ENCODE data around the gene ACOX2.

Gene ACOX2

GRCh38 chr3:58566398-58567250 lies 29.6 kb upstream of the ACOX2 start:
- DNase-seq, result no peak

- DNase-seq, result no peak
Measured at GRCh38 chr3:58565621-58566397, 28.8 kb upstream of the ACOX2 start.

- DNase-seq, result peak; percentile 79
Measured at GRCh38 chr3:58564456-58565160, 27.6 kb upstream of the ACOX2 start.

- no peak for DNase-seq
Measured at GRCh38 chr3:58564054-58564453, 27.1 kb upstream of the ACOX2 start.

- peak; percentile 36 for DNase-seq
Measured at GRCh38 chr3:58563386-58564035, 26.5 kb upstream of the ACOX2 start.

- no peak for DNase-seq
Measured at GRCh38 chr3:58562498-58562897, 25.5 kb upstream of the ACOX2 start.

- peak; percentile 96 for DNase-seq
Measured at GRCh38 chr3:58560771-58561311, 23.9 kb upstream of the ACOX2 start.

GRCh38 chr3:58559586-58559985 lies 22.6 kb upstream of the ACOX2 start:
- DNase-seq, result no peak

GRCh38 chr3:58557491-58557890 lies 20.5 kb upstream of the ACOX2 start:
- no peak for DNase-seq

GRCh38 chr3:58556761-58557221 lies 19.8 kb upstream of the ACOX2 start:
- no peak for DNase-seq

- DNase-seq, result no peak
Measured at GRCh38 chr3:58556001-58556400, 19.0 kb upstream of the ACOX2 start.

- DNase-seq, result no peak
Measured at GRCh38 chr3:58555203-58555602, 18.2 kb upstream of the ACOX2 start.

GRCh38 chr3:58553003-58553402 lies 16.0 kb upstream of the ACOX2 start:
- no peak for DNase-seq

GRCh38 chr3:58551636-58552180 lies 14.7 kb upstream of the ACOX2 start:
- no peak for DNase-seq

GRCh38 chr3:58544541-58544940 lies 7.6 kb upstream of the ACOX2 start:
- DNase-seq, result no peak

- DNase-seq, result no peak
Measured at GRCh38 chr3:58540176-58540858, 3.3 kb upstream of the ACOX2 start.

GRCh38 chr3:58539626-58540025 lies 2.6 kb upstream of the ACOX2 start:
- no peak for DNase-seq

- no peak for DNase-seq
Measured at GRCh38 chr3:58537412-58538301, 667 bp upstream of the ACOX2 start.

GRCh38 chr3:58535531-58536500 lies 1.2 kb downstream of the ACOX2 start:
- no peak for DNase-seq

Measured in HCEC 1CT (cell line).